ENCODE measurements around the gene GPRIN1.

The GPRIN1 gene

DNA sequence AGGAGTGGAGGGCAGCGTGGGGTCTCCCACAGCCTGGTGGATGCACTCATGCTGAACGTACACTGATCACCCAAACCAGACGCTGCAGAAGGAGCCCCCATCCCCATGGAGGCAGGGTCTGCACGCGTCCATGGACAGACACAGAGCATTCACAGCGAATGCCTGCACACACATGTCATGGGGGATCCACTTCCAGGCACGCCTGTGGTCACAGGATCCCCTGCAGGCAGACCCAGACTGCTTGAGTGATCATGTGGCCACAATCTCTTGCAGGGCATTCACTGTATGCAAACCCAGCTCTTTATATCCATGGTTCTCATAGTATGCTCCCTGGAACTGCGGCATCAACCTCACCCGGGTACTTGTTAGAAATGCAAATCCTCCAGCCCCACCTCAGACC, 15.0 kb upstream of the GPRIN1 start:
- no peak overlapping the region for H3K9ac ChIP-seq
- H3K27ac ChIP-seq, result no peak overlapping the region
- H3K4me2 ChIP-seq, result no peak overlapping the region
- H3K36me3 ChIP-seq (ENCODE audit: insufficient read depth), result no peaks in the 10 kb centered on the region
- TF ChIP-seq CTCF (conservative IDR thresholded peaks at IDR 0.05; ENCODE audit: low read depth, low read length), result no peak
- H3K79me2 ChIP-seq (ENCODE audit: insufficient read depth, low read depth), result no peaks in the 10 kb centered on the region
- no peak overlapping the region for H3K4me3 ChIP-seq (IDR thresholded peaks at IDR 0.05; ENCODE audit: insufficient read depth, low read depth, low read length)
- H4K20me1 ChIP-seq (ENCODE audit: insufficient read depth), result no peaks in the 10 kb centered on the region
- no peaks in the 10 kb centered on the region for H3K27me3 ChIP-seq (ENCODE audit: insufficient read depth, low read depth)
- no peak overlapping the region for H2AFZ ChIP-seq (ENCODE audit: low read depth)
- H3K4me1 ChIP-seq (ENCODE audit: low read depth, poor library complexity, severe bottlenecking), result no peaks in the 10 kb centered on the region

DNA sequence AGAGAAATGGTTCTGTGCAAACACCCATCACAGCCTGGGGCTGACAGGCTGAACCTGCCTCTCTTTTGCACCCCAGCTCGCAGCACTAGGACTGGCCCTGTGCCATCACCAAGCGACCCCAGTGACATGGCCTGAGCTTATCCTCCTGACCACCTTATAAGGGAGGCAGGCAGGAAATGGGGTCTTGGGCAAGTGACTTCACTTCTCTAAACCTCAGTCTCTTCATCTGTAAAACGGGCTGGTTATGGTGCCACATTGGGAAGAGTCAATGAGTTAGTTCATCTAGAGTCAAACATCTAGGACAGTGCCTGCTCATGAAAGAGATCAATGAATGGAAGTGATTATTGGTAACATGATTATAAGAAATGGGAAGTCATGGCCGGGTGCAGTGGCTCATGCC, 14.2 kb upstream of the GPRIN1 start:
- no peak overlapping the region for H2AFZ ChIP-seq (ENCODE audit: low read depth)
- no peaks in the 10 kb centered on the region for H3K79me2 ChIP-seq (ENCODE audit: insufficient read depth, low read depth)
- H3K36me3 ChIP-seq (ENCODE audit: insufficient read depth), result no peaks in the 10 kb centered on the region
- H3K4me1 ChIP-seq (ENCODE audit: low read depth, poor library complexity, severe bottlenecking), result no peaks in the 10 kb centered on the region
- H3K4me2 ChIP-seq, result no peak overlapping the region
- no peak overlapping the region for H3K27ac ChIP-seq
- no peak for TF ChIP-seq CTCF (conservative IDR thresholded peaks at IDR 0.05; ENCODE audit: low read depth, low read length)
- H4K20me1 ChIP-seq (ENCODE audit: insufficient read depth), result no peaks in the 10 kb centered on the region
- no peak overlapping the region for H3K4me3 ChIP-seq (IDR thresholded peaks at IDR 0.05; ENCODE audit: insufficient read depth, low read depth, low read length)
- no peaks in the 10 kb centered on the region for H3K27me3 ChIP-seq (ENCODE audit: insufficient read depth, low read depth)
- no peak overlapping the region for H3K9ac ChIP-seq

DNA sequence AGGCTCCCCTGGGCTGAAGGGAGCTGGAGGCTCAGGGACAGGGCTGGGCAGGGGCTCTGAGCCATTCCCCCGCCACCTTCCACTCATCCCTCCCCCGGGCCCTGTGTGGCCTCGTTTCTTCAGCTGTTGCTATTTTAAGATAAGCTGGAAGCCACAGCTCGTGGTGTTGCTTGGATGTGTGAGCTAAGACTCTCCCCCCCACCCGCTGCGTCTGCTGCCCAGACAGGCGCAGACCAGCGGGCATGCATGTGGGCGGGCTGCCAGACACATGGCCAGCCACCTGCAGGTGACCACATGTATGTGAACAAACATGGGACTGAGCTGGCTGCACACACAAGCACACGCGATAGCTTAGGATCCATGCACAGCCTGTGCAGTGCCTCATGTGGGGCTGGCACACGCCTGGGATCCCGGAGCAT, 11.7 kb upstream of the GPRIN1 start:
- Histone ChIP-seq H3K9ac (no peak overlapping the region), H3K36me3 (ENCODE audit: insufficient read depth) (no peaks in the 10 kb centered on the region), H3K27ac (no peak overlapping the region), H3K27me3 (ENCODE audit: insufficient read depth, low read depth) (no peaks in the 10 kb centered on the region), H2AFZ (ENCODE audit: low read depth) (no peak overlapping the region), H4K20me1 (ENCODE audit: insufficient read depth) (no peaks in the 10 kb centered on the region), H3K4me3 (IDR thresholded peaks at IDR 0.05; ENCODE audit: insufficient read depth, low read depth, low read length) (no peak overlapping the region), H3K4me1 (ENCODE audit: low read depth, poor library complexity, severe bottlenecking) (peaks cover 4% of the 10 kb centered on the region), H3K4me2 (no peak overlapping the region), H3K79me2 (ENCODE audit: insufficient read depth, low read depth) (no peaks in the 10 kb centered on the region)
- no peak for TF ChIP-seq CTCF (conservative IDR thresholded peaks at IDR 0.05; ENCODE audit: low read depth, low read length)

GRCh38 chr5:176620333-176620981, 10.5 kb upstream of the GPRIN1 start:
- Histone ChIP-seq H2AFZ (ENCODE audit: low read depth) (no peak overlapping the region), H3K4me3 (IDR thresholded peaks at IDR 0.05; ENCODE audit: insufficient read depth, low read depth, low read length) (no peak overlapping the region), H4K20me1 (ENCODE audit: insufficient read depth) (no peaks in the 10 kb centered on the region), H3K4me1 (ENCODE audit: low read depth, poor library complexity, severe bottlenecking) (peaks cover 4% of the 10 kb centered on the region), H3K9ac (no peak overlapping the region), H3K36me3 (ENCODE audit: insufficient read depth) (no peaks in the 10 kb centered on the region), H3K79me2 (ENCODE audit: insufficient read depth, low read depth) (no peaks in the 10 kb centered on the region), H3K27ac (no peak overlapping the region), H3K27me3 (ENCODE audit: insufficient read depth, low read depth) (no peaks in the 10 kb centered on the region), H3K4me2 (no peak overlapping the region)
- TF ChIP-seq CTCF (conservative IDR thresholded peaks at IDR 0.05; ENCODE audit: low read depth, low read length), result no peak

All from KMS-11 (cell line).